HG03064 (cell line): Measurements from ENCODE around the gene CTNNA3.

Experiments used
- ATAC-seq: cut with Tn5 transposase; IDR thresholded peaks from one replicate; pipeline ENCODE4 v1.9.1; 2021; ENCODE audit warnings: low read depth; ENCODE audit not compliant: unreplicated experiment

CTNNA3 gene

GRCh38 chr10:66085906-66086305, 1610.1 kb downstream of the CTNNA3 start:
- ATAC-seq: no peak

GRCh38 chr10:66071907-66072306, 1624.1 kb downstream of the CTNNA3 start:
- ATAC-seq: no peak

GRCh38 chr10:66058594-66058993, 1637.4 kb downstream of the CTNNA3 start:
- ATAC-seq: no peak

GRCh38 chr10:66049335-66049734, 1646.7 kb downstream of the CTNNA3 start:
- ATAC-seq: no peak

- no peak for ATAC-seq
These were observed 1650.1 kb downstream of the CTNNA3 start for GRCh38 chr10:66045859-66046258.

GRCh38 chr10:66041771-66042170, 1654.2 kb downstream of the CTNNA3 start:
- no peak for ATAC-seq

- ATAC-seq: no peak
These were observed 1657.4 kb downstream of the CTNNA3 start for GRCh38 chr10:66038623-66039022.

- no peak for ATAC-seq
These were observed 1669.7 kb downstream of the CTNNA3 start for GRCh38 chr10:66026321-66026720.

GRCh38 chr10:66025186-66025585, 1670.8 kb downstream of the CTNNA3 start:
- no peak for ATAC-seq

GRCh38 chr10:66021423-66021822, 1674.6 kb downstream of the CTNNA3 start:
- ATAC-seq: no peak

- ATAC-seq: no peak
These were observed 1687.8 kb downstream of the CTNNA3 start for GRCh38 chr10:66008221-66008620.

GRCh38 chr10:66006411-66006810, 1689.6 kb downstream of the CTNNA3 start:
- ATAC-seq: no peak

GRCh38 chr10:65993451-65993850, 1702.5 kb downstream of the CTNNA3 start:
- no peak for ATAC-seq

GRCh38 chr10:65968871-65969270, 1727.1 kb downstream of the CTNNA3 start:
- ATAC-seq: no peak

GRCh38 chr10:65968437-65968836, 1727.6 kb downstream of the CTNNA3 start:
- no peak for ATAC-seq

GRCh38 chr10:65964205-65964604, 1731.8 kb downstream of the CTNNA3 start:
- no peak for ATAC-seq

- no peak for ATAC-seq
These were observed 1743.9 kb downstream of the CTNNA3 start for GRCh38 chr10:65952086-65952485.

GRCh38 chr10:65950075-65950474, 1745.9 kb downstream of the CTNNA3 start:
- ATAC-seq: no peak

- no peak for ATAC-seq
These were observed 1746.5 kb downstream of the CTNNA3 start for GRCh38 chr10:65949526-65949925.

GRCh38 chr10:65945061-65945460, 1750.9 kb downstream of the CTNNA3 start:
- no peak for ATAC-seq

- ATAC-seq: no peak
These were observed 1752.5 kb downstream of the CTNNA3 start for GRCh38 chr10:65943451-65943850.

- no peak for ATAC-seq
These were observed 1755.0 kb downstream of the CTNNA3 start for GRCh38 chr10:65940816-65941662.
